Fibroblast of mammary gland (primary cell): ENCODE results near the gene YIPF1.

ENCODE experiments used
- DNase-seq: peaks from one replicate; pipeline ENCODE4 v3.0.0-alpha.2; 2010; ENCODE audit warnings: low read depth
- H3K4me3 ChIP-seq: 2 replicates; pipeline ENCODE4 v1.5.1; 2011; ENCODE audit warnings: low read depth, mild to moderate bottlenecking, low read length, moderate library complexity; ENCODE audit not compliant: control insufficient read depth
- CTCF ChIP-seq: conservative IDR thresholded peaks from 2 replicates; pipeline ENCODE4 v1.5.1; 2011; ENCODE audit warnings: low read depth, low read length, inconsistent platforms; ENCODE audit not compliant: control insufficient read depth, insufficient read depth

The YIPF1 gene

GRCh38 chr1:53909946-53910345 is 20.3 kb upstream of the YIPF1 start:
- H3K4me3 ChIP-seq, result no peak overlapping the region
- DNase-seq, result no peak
- TF ChIP-seq CTCF, result no peak

GRCh38 chr1:53906121-53906520 is 16.5 kb upstream of the YIPF1 start:
- no peak for TF ChIP-seq CTCF
- DNase-seq, result no peak

GRCh38 chr1:53905509-53905908 is 15.9 kb upstream of the YIPF1 start:
- H3K4me3 ChIP-seq, result no peak overlapping the region
- no peak for TF ChIP-seq CTCF
- DNase-seq, result no peak

More at GRCh38 chr1:53906121-53906520, 16.5 kb upstream of the YIPF1 start:
- no peak overlapping the region for H3K4me3 ChIP-seq

- no peak for TF ChIP-seq CTCF
- H3K4me3 ChIP-seq, result no peak overlapping the region
- DNase-seq, result no peak
These were observed 12.9 kb upstream of the YIPF1 start for GRCh38 chr1:53902235-53903138.

- H3K4me3 ChIP-seq, result no peak overlapping the region
- DNase-seq, result no peak
- no peak for TF ChIP-seq CTCF
These were observed 10.1 kb upstream of the YIPF1 start for GRCh38 chr1:53899708-53900107.

GRCh38 chr1:53899206-53899628 is 9.6 kb upstream of the YIPF1 start:
- peak; percentile 75 for DNase-seq
- no peak overlapping the region for H3K4me3 ChIP-seq

More at GRCh38 chr1:53899206-53899628, 9.6 kb upstream of the YIPF1 start:
- TF ChIP-seq CTCF, result no peak
